H9 (cell line): ENCODE results near the gene NAA15. TPM values are rescaled to one million over a fixed set of nuclear protein-coding genes. Genes with fewer than 3 reads are reported as not detected.

Source experiments
- DNase-seq: peaks from one replicate; pipeline ENCODE4 v3.0.0-alpha.2; 2017
- H2AFZ ChIP-seq: one replicate; pipeline ENCODE4 v1.6.1; 2013; ENCODE audit warnings: mild to moderate bottlenecking, low read length, control low read depth, moderate library complexity
- H2AK5ac ChIP-seq: 2 replicates; pipeline ENCODE4 v1.6.1; 2013; ENCODE audit warnings: low read length, control low read depth, mixed read lengths; ENCODE audit not compliant: insufficient read length
- H2BK120ac ChIP-seq: one replicate; pipeline ENCODE4 v1.6.1; 2013; ENCODE audit warnings: low read depth, mild to moderate bottlenecking, low read length, control low read depth, inconsistent platforms; ENCODE audit not compliant: poor library complexity, severe bottlenecking
- H2BK12ac ChIP-seq: 2 replicates; pipeline ENCODE4 v1.6.1; 2013; ENCODE audit warnings: low read length, control low read depth, mixed read lengths, low read depth; ENCODE audit not compliant: insufficient read length
- H2BK15ac ChIP-seq: 2 replicates; pipeline ENCODE4 v1.6.1; 2013; ENCODE audit warnings: low read depth, low read length, control low read depth
- H2BK20ac ChIP-seq: one replicate; pipeline ENCODE4 v1.6.1; 2013; ENCODE audit warnings: low read depth, mild to moderate bottlenecking, low read length, control low read depth, inconsistent platforms; ENCODE audit not compliant: poor library complexity, severe bottlenecking
- H2BK5ac ChIP-seq: 2 replicates; pipeline ENCODE4 v1.6.1; 2013; ENCODE audit warnings: low read length, control low read depth, mixed read lengths; ENCODE audit not compliant: insufficient read length
- H3K14ac ChIP-seq: 2 replicates; pipeline ENCODE4 v1.6.1; 2013; ENCODE audit warnings: low read length, control low read depth; ENCODE audit not compliant: insufficient read depth
- H3K18ac ChIP-seq: 2 replicates; pipeline ENCODE4 v1.6.1; 2013; ENCODE audit warnings: low read depth, mild to moderate bottlenecking, mixed read lengths, low read length, control low read depth; ENCODE audit not compliant: insufficient read length
- H3K23ac ChIP-seq: 2 replicates; pipeline ENCODE4 v1.6.1; 2013; ENCODE audit warnings: low read length, control low read depth, mixed read lengths, low read depth; ENCODE audit not compliant: insufficient read length
- H3K23me2 ChIP-seq: 2 replicates; pipeline ENCODE4 v1.6.1; 2013; ENCODE audit warnings: low read depth, mild to moderate bottlenecking, mixed read lengths, low read length, control low read depth; ENCODE audit not compliant: insufficient read length, poor library complexity, severe bottlenecking
- H3K27ac ChIP-seq: 2 replicates; pipeline ENCODE4 v1.5.1; 2013; ENCODE audit warnings: low read length, control low read depth, mixed read lengths, low read depth; ENCODE audit not compliant: insufficient read length
- H3K27me3 ChIP-seq: 2 replicates; pipeline ENCODE4 v1.6.1; 2013; ENCODE audit warnings: low read length, control low read depth, inconsistent platforms; ENCODE audit not compliant: insufficient read depth
- H3K4ac ChIP-seq: 2 replicates; pipeline ENCODE4 v1.6.1; 2013; ENCODE audit warnings: low read depth, mild to moderate bottlenecking, control low read depth, inconsistent platforms, low read length, moderate library complexity
- H3K4me1 ChIP-seq: 2 replicates; pipeline ENCODE4 v1.6.1; 2013; ENCODE audit warnings: low read length, control low read depth, inconsistent platforms; ENCODE audit not compliant: insufficient read depth
- H3K4me2 ChIP-seq: 2 replicates; pipeline ENCODE4 v1.6.1; 2013; ENCODE audit warnings: low read length, control low read depth, mixed read lengths; ENCODE audit not compliant: insufficient read length, insufficient read depth
- H3K56ac ChIP-seq: 2 replicates; pipeline ENCODE4 v1.6.1; 2013; ENCODE audit warnings: low read depth, mild to moderate bottlenecking, mixed read lengths, low read length, control low read depth; ENCODE audit not compliant: insufficient read length
- H3K79me1 ChIP-seq: 2 replicates; pipeline ENCODE4 v1.6.1; 2013; ENCODE audit warnings: low read depth, mild to moderate bottlenecking, moderate library complexity, low read length, control low read depth, inconsistent platforms; ENCODE audit not compliant: insufficient read depth, poor library complexity, severe bottlenecking
- H3K79me2 ChIP-seq: 2 replicates; pipeline ENCODE4 v1.6.1; 2013; ENCODE audit warnings: low read length, control low read depth, inconsistent platforms; ENCODE audit not compliant: insufficient read depth
- H3K9ac ChIP-seq: 2 replicates; pipeline ENCODE4 v1.6.1; 2013; ENCODE audit warnings: low read length, control low read depth, mixed read lengths; ENCODE audit not compliant: insufficient read length; ENCODE audit errors: extremely low read depth
- H3K9me3 ChIP-seq: one replicate; pipeline ENCODE4 v1.6.1; 2013; ENCODE audit warnings: low read depth, low read length, inconsistent platforms; ENCODE audit not compliant: control insufficient read depth
- H3T11ph ChIP-seq: one replicate; pipeline ENCODE4 v1.6.1; 2013; ENCODE audit warnings: mild to moderate bottlenecking, low read length, control low read depth, inconsistent platforms
- H4K20me1 ChIP-seq: one replicate; pipeline ENCODE4 v1.6.1; 2013; ENCODE audit not compliant: control insufficient read depth, insufficient read length, insufficient read depth
- H4K5ac ChIP-seq: 2 replicates; pipeline ENCODE4 v1.6.1; 2013; ENCODE audit warnings: low read depth, mild to moderate bottlenecking, mixed read lengths, low read length, control low read depth; ENCODE audit not compliant: insufficient read length
- H4K8ac ChIP-seq: replicated peaks from 2 replicates; pipeline ENCODE4 v1.6.1; 2013; ENCODE audit warnings: low read length, control low read depth, mixed read lengths, low read depth; ENCODE audit not compliant: insufficient read length
- H4K91ac ChIP-seq: 2 replicates; pipeline ENCODE4 v1.6.1; 2013; ENCODE audit warnings: low read depth, mild to moderate bottlenecking, moderate library complexity, mixed read lengths, low read length, control low read depth; ENCODE audit not compliant: insufficient read length
- H3K27ac Mint-ChIP-seq, 3 experiments: 2 replicates in 2 of 3; 3 replicates in 1 of 3; pipeline ENCODE4 v1.8.0; 2020 to 2021; ENCODE audit warnings: mixed read lengths in 3 of 3, mild to moderate bottlenecking in 1 of 3, moderate library complexity in 1 of 3
- H3K27me3 Mint-ChIP-seq: 2 replicates; pipeline ENCODE4 v1.8.0; 2021; ENCODE audit warnings: low read depth, mild to moderate bottlenecking, moderate library complexity, mixed read lengths
- H3K36me3 Mint-ChIP-seq, 3 experiments: 2 replicates in 2 of 3; 3 replicates in 1 of 3; pipeline ENCODE4 v1.8.0; 2020 to 2021; ENCODE audit warnings: low read depth in 3 of 3, mixed read lengths in 3 of 3; ENCODE audit not compliant: insufficient read depth in 1 of 3
- H3K4me1 Mint-ChIP-seq, 2 experiments: 2 replicates each; pipeline ENCODE4 v1.8.0; 2020; ENCODE audit warnings: mixed read lengths in 2 of 2
- H3K4me3 Mint-ChIP-seq, 2 experiments: 2 replicates in 1 of 2; 3 replicates in 1 of 2; pipeline ENCODE4 v1.8.0; 2020 to 2021; ENCODE audit warnings: mild to moderate bottlenecking in 2 of 2, mixed read lengths in 2 of 2, moderate library complexity in 1 of 2
- H3K9me3 Mint-ChIP-seq, 2 experiments: 2 replicates in 1 of 2; 3 replicates in 1 of 2; pipeline ENCODE4 v1.8.0; 2020; ENCODE audit warnings: mild to moderate bottlenecking in 2 of 2, mixed read lengths in 2 of 2, moderate library complexity in 1 of 2
- CTCF ChIP-seq: fragments of 200-600 bp; sonication (generic); conservative IDR thresholded peaks from 3 replicates; pipeline ENCODE4 v1.8.0; 2021; ENCODE audit warnings: antibody characterized with exemption, mild to moderate bottlenecking
- WGBS: extraction: QIAGEN DNeasy Blood & Tissue Kit; methylation state at CpG from one replicate; pipeline ENCODE4 v1.1.7; 2013; ENCODE audit warnings: missing lambda C conversion rate, low lambda C conversion rate, mixed read lengths; ENCODE audit not compliant: insufficient read length; ENCODE audit errors: extremely low coverage; 5-methylcytosine and 5-hydroxymethylcytosine counted together
- total RNA-seq: library from RNA; stranded (reverse); gene quantifications from 2 replicates; pipeline ENCODE4 v1.2.1, GENCODE V29; 2021

Gene NAA15
- total RNA-seq, 1 experiment from 2014 or later, result 115 TPM

- no CpG with 5 or more reads among the region's 7 CpGs for WGBS
- no peaks in the 10 kb centered on the region for H3K4me1 Mint-ChIP-seq
- H3T11ph ChIP-seq, result no peak overlapping the region
These were observed 15.1 kb upstream of the NAA15 start for GRCh38 chr4:139286186-139286698.

More at GRCh38 chr4:139286186-139286698, 15.1 kb upstream of the NAA15 start:
- H3K4me1 ChIP-seq, result no peaks in the 10 kb centered on the region
- Mint-ChIP-seq H3K36me3 (peaks cover 15 to 32% (median 24%) of the 10 kb centered on the region in 3 experiments), H3K27ac (no peak overlapping the region; a peak in 1 of 7 replicates), H3K4me3 (no peak overlapping the region), H3K27me3 (peaks cover 1% of the 10 kb centered on the region), H3K9me3 (peaks cover 5 to 6% of the 10 kb centered on the region in 2 experiments; a peak in 3 of 5 replicates)
- H4K5ac ChIP-seq, result no peak overlapping the region
- no peak for DNase-seq
- H3K14ac ChIP-seq, result no peak overlapping the region
- H3K23me2 ChIP-seq, result no peaks in the 10 kb centered on the region
- no peak overlapping the region for H4K8ac ChIP-seq
- no peak overlapping the region for H2AK5ac ChIP-seq
- H3K9ac ChIP-seq, result no peak overlapping the region
- no peak overlapping the region for H2AFZ ChIP-seq
- no peak overlapping the region for H4K91ac ChIP-seq
- H3K23ac ChIP-seq, result no peak overlapping the region
- no peaks in the 10 kb centered on the region for H3K79me1 ChIP-seq
- no peak overlapping the region for H3K56ac ChIP-seq
- no peak overlapping the region for H2BK120ac ChIP-seq
- H3K9me3 ChIP-seq, result no peaks in the 10 kb centered on the region
- no peak overlapping the region for H2BK15ac ChIP-seq
- H2BK12ac ChIP-seq, result no peak overlapping the region
- H3K4ac ChIP-seq, result no peak overlapping the region
- no peak overlapping the region for H2BK20ac ChIP-seq
- H4K20me1 ChIP-seq, result no peaks in the 10 kb centered on the region
- no peak overlapping the region for H3K18ac ChIP-seq
- H3K4me2 ChIP-seq, result no peak overlapping the region
- H3K27me3 ChIP-seq, result no peaks in the 10 kb centered on the region
- no peak overlapping the region for H2BK5ac ChIP-seq
- no peaks in the 10 kb centered on the region for H3K79me2 ChIP-seq
- no peak overlapping the region for H3K27ac ChIP-seq
- no peak for TF ChIP-seq CTCF
